ENCODE results near the gene SPTBN1. TPM values are rescaled to one million over a fixed set of nuclear protein-coding genes. Genes with fewer than 3 reads are reported as not detected.

The SPTBN1 gene
- total and polyA plus RNA-seq, 2 of the 4 experiments (the other 2 are of a cell fraction) = 49.1 to 241 TPM

GRCh38 chr2:54559006-54559445 is 102.9 kb downstream of the SPTBN1 start:
- POLR2A ChIA-PET (ENCODE audit: unreplicated experiment) = no interaction called here
- H3K9ac ChIP-seq (ENCODE audit: low read depth, low read length) = peak overlapping the region; percentile 42; the same call in 1 of the 2 replicates
- dilution Hi-C loops (cut with HindIII; ENCODE audit: low sequenced_read_pairs, unreplicated experiment) (no loop called here), in situ Hi-C loops (cut with MboI; ENCODE audit: low sequenced_read_pairs) (no loop called here), intact Hi-C loops (cut with micrococcal nuclease) (loop anchor here (2.0 kb wide), 1 partner anchor 102 kb away; the partner anchor contains the start of gene SPTBN1)
- H3K27ac ChIP-seq (ENCODE audit: insufficient read depth, low read length) = peak overlapping the region; percentile 3; the same call in 1 of the 2 replicates
- no peaks in the 10 kb centered on the region for H3K36me3 ChIP-seq (ENCODE audit: control insufficient read depth, insufficient read depth, low read length)
- H3K9me3 ChIP-seq (ENCODE audit: control insufficient read depth, insufficient read depth, low read length) = no peaks in the 10 kb centered on the region
- peaks cover 3% of the 10 kb centered on the region; the same call in 1 of the 2 replicates for H3K9me1 ChIP-seq (ENCODE audit: insufficient read depth, low read length)
- peak overlapping the region; percentile 23 to 71; a peak in 2 of 4 replicates for H4K8ac ChIP-seq (ENCODE audit: low read depth in 2 of 2, low read length in 2 of 2)
- peak overlapping the region; percentile 84 for H3K14ac ChIP-seq (replicated peaks; ENCODE audit: low read depth, low read length)
- peaks cover 21 to 70% of the 10 kb centered on the region in 2 experiments for H3K79me1 ChIP-seq (ENCODE audit: low read depth in 1 of 2, low read length in 2 of 2)
- peak overlapping the region; percentile 10; the same call in 1 of the 2 replicates for H4K91ac ChIP-seq (ENCODE audit: insufficient read depth, low read depth, low read length)
- peaks cover 28% of the 10 kb centered on the region; the same call in 1 of the 2 replicates for H4K20me1 ChIP-seq (ENCODE audit: insufficient read depth, low read length)
- H3K4me3 ChIP-seq (ENCODE audit: insufficient read depth, low read depth, low read length) = peak overlapping the region; percentile 54
- peak overlapping the region; percentile 29; the same call in 1 of the 2 replicates for H2AK5ac ChIP-seq (ENCODE audit: low read depth, low read length)
- TF ChIP-seq MAZ (IDR thresholded peaks at IDR 0.05; ENCODE audit: borderline replicate concordance, low read depth, low read length) (no peak), USF2 (IDR thresholded peaks at IDR 0.05; ENCODE audit: low read depth, low read length) (no peak), CHD1 (IDR thresholded peaks at IDR 0.05; ENCODE audit: low read depth, low read length) (no peak), RFX5 (IDR thresholded peaks at IDR 0.05; ENCODE audit: low read depth, low read length) (no peak), POLR2A (IDR thresholded peaks at IDR 0.05; ENCODE audit: low read depth, low read length) (no peak), MAFK (IDR thresholded peaks at IDR 0.05; ENCODE audit: low read depth, low read length) (no peak), NFE2L2 (IDR thresholded peaks at IDR 0.05; ENCODE audit: low read depth, low read length) (no peak), CTCF (conservative IDR thresholded peaks at IDR 0.05; ENCODE audit: low read depth, low read length) (no peak), SMC3 (IDR thresholded peaks at IDR 0.05; ENCODE audit: low read depth, low read length) (no peak), RAD21 (IDR thresholded peaks at IDR 0.05; ENCODE audit: low read length) (no peak), FOS (IDR thresholded peaks at IDR 0.05; ENCODE audit: low read depth, low read length) (no peak), MXI1 (IDR thresholded peaks at IDR 0.05; ENCODE audit: borderline replicate concordance, low read depth, low read length) (no peak)
- peaks cover 21% of the 10 kb centered on the region for H3K4me1 ChIP-seq (ENCODE audit: control insufficient read depth, insufficient read depth, low read length)
- H3K27me3 ChIP-seq (ENCODE audit: control insufficient read depth, insufficient read depth, low read length) = no peaks in the 10 kb centered on the region
- peak overlapping the region; percentile 86 for H3K23ac ChIP-seq (ENCODE audit: low read depth, low read length)
- H3K4me2 ChIP-seq (ENCODE audit: low read depth, low read length) = peak overlapping the region; percentile 89
- H2BK5ac ChIP-seq (ENCODE audit: low read depth, low read length, poor library complexity, severe bottlenecking) = no peak overlapping the region
- 0 out of 2 replicates have a peak overlapping the region, but pooled peaks have one; percentile 44 for H2BK20ac ChIP-seq (ENCODE audit: low read depth, low read length)
- ATAC-seq (ENCODE audit: low read depth) = no peak
- H2AK9ac ChIP-seq (replicated peaks; ENCODE audit: low read depth, low read length, poor library complexity) = peak overlapping the region; percentile 30
- H3K4ac ChIP-seq (ENCODE audit: low read depth, low read length) = peak overlapping the region; percentile 85
- peak overlapping the region; percentile 34 for H3K56ac ChIP-seq (ENCODE audit: extremely low read depth, insufficient read depth, low read length)
- no peak overlapping the region for H2BK15ac ChIP-seq (ENCODE audit: low read depth, low read length)
- H4K5ac ChIP-seq (ENCODE audit: low read depth, low read length) = no peak overlapping the region
- WGBS, 2 experiments (ENCODE audit: extremely low coverage in 2 of 2, insufficient read length in 1 of 2) = no CpG with 5 or more reads among the region's 5 CpGs
- CTCF ChIA-PET = interaction anchor here (1.1 to 1.9 kb wide), 2 partner anchors 22 to 36 kb away, joined by 3 to 6 read pairs; no protein-coding TSS in a partner anchor
- BruUV-seq (replicated peaks) = no TSS peak
- no peak overlapping the region for H2AFZ ChIP-seq (replicated peaks; ENCODE audit: low read length, poor library complexity)
- H3K18ac ChIP-seq (ENCODE audit: low read depth, low read length) = peak overlapping the region; percentile 66
- no peak for DNase-seq
- peak overlapping the region; percentile 74; the same call in 1 of the 2 replicates for H2BK120ac ChIP-seq (ENCODE audit: low read depth, low read length)

All from IMR-90 (cell line).